ENCODE results near the gene RFX4.

The RFX4 gene

DNA sequence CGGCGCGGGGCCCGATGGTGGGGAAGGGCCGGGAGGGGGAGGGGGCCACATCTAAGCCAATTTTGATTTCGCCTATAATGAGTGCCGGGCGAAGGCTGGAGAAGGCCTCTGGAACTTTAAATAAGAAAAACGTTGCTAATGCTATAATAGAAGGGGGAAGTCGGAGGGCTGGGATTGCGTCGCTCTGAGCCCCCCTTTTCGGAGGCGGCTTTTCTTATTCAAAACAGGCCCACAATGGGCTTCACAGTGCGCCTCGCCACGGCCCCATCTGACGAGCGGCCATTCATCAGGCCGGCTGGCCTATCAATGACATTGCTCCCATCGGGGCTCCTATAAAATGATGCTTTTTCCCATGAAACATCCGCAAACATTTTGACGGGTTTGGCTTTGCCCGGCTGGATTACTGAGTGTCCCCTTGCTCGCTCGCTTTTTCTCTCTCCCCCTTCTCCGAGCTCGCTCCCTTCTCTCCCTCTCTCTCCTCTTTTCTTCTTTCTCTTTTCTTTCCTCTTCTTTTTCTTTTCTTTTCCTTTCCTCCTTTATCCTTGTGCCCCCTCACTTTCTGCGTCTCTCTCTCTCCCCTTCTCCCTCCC lies at the start of gene RFX4:
Gene RFX4 (plus strand): TSS at position 364 of the 590 bp plus-strand sequence. CDS start 317 bp downstream, outside the sequence.
- DNase-seq = peak; percentile 73

DNA sequence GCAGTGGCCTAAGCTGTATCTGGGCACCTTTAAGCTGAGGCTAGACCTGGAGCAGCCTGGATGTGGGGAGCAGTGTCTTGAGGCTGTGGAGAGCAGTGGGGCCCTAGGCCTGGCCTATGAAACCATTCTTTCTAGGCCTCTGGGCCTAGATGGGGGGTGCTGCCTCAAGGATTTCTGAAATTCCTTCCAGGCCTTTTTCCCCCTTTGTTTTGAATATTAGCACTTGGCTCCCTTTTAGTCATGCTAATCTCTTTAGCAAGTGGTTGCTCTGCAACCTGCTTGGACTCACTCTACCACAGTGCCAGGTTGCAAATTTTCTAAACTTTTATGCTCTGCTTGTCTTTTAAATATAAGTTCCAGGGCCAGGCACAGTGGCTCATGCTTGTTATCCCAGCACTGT lies 41.6 kb upstream of the RFX4 start:
- DNase-seq = no peak

DNA sequence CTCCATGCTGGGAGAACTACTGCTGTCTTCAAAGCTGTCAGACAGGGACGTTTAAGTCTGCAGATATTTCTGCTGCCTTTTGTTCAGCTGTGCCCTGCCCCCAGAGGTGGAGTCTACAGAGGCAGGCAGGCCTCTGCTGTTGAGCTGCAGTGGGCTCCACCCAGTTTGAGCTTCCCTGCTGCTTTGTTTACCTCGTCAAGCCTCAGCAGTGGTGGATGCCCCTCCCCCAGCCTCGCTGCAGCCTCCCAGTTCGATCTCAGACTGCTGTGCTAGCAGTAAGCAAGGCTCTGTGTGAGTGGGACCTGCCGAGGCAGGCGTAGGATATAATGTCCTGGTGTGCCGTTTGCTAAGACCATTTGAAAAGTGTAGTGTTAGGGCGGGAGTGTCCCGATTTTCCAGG lies 31.4 kb upstream of the RFX4 start:
- DNase-seq = no peak

DNA sequence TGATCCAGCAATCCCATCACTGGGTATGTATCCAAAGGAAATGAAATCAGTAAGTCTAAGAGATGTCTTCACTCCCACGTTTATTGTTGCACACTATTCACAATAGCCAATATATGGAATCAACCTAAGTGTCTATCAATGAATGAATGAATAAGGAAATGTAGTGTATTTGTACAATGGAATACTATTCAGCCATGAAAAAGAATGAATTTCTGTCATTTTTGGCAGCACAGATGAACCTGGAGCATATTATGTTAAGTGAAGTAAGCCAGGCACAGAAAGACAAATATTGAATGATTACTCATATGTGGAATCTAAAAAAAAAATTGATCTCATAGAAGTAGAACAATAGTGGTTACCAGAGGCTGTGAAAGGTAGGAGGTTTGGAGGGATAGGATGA lies 30.6 kb upstream of the RFX4 start:
- DNase-seq = no peak

DNA sequence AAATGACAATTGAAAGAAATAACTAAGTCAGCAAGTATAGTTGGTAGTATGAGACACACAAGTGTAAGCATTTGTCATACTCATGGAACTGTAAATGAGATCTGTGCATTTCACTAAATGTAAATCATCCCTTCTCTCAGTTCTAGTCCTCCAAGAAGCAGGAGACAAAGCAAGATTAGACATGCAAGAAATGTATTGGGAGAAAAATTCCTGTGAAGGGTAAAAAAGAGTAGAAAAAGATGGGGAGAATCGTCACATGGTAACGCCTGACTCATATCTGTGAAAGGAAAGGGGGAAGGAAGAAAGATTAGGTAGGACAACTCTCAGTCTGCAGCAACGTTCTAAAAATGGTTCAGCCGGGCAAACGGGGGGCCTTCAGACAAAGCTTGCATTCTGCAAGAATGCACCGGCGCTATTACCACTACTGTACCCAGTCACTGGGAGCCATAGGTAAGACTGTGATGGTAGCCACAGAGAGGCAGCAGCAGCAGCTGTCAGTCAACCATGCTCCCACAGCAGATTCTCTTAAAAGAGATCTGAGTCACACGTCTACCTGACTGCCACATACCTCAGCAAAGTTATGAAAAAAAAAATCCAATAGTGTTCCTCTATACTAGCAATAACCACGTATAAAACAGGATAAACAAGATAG lies 18.0 kb upstream of the RFX4 start:
- no peak for DNase-seq

DNA sequence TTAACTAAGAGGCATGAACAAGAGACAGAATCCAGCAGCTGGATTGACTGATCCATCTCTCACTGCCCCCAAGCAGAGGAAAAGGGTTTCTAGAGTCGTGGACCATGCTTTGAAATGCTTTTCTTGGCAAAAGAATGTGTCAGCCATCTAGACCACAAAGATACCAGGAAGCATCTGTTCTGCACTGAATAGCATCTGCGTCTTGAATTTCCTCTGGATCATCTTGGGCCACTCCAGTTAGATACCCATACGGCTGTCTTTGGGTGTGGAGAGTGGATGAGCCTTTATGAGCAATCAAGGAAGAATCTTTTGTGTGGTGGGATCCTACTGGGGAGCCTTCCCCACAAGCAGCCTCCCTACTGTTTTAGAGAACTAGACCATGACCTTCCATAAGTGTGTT lies 16.0 kb upstream of the RFX4 start:
- no peak for DNase-seq

DNA sequence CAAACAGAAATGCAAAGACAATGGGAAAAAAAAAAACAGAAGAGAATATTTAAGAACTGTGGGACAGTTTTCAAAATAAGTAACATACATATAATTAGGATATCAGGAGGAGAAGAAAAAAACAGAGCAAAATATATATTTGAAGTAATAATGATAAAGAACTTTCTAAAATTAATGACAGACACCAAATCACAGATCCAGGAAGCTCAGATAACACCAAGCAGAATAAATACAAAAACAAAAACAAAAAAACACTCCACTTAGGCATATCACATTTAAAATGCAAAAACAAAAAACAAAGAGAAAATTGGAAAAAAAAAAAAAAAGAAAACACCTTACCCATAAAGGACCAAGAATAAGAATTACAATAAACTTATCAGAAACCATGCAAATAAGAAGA lies 9.6 kb upstream of the RFX4 start:
- no peak for DNase-seq

DNA sequence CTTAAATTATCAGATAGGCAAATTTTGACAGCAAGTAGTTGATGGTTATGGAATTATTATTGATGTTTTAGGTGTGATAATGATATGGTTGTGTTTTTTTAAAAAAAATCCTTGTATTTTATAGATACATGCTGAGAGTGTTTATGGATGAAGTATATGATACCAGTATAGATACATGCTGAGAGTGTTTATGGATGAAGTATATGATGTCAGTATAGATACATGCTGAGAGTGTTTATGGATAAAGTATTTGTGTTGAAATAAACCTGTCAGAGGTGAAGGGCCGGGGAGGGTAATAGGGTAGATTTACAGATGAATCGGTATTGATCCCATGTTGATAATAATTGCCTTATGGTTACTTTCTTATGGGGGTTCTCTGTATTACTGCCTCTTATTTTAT lies 6.0 kb upstream of the RFX4 start:
- DNase-seq = no peak

DNA sequence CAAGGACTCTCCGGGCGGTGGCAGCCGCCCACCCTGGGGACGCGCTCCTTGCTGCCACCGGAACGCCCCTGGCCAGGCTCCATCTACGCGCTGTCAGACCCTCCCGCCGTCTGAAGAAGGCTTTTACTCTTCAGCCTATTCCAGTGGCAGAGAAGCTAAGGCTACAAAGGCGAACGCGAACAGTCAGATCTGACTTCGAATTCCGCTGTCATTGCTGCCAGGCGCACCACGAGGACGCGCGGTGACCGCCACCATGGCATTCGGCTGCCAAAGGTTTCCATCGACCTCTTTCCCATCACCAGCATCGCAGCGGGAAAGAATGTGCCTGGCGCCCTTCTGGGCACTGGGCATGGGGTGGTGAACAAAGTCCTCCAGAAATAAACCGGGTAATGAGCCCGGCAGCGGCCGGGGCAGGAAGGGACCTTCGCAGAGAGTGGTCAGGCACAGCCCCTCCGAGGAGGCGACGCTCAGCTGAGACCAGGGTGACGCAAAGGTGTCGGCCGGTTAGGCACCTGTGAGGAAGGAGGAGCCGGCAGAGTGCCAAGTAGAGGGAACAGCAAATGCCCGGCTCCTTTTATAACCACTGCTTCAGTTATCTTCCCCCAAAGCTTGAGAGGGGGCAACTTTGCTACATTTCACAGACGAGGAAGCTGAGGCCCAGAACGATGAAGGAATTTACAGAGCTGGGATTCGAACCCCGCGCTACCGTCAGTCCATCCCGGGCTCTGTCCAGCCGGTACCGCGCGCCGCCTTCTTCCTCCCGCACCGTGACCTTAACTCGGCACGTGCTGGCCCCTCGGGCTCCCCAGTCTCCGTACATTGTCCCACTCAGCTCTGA lies 1.9 kb upstream of the RFX4 start:
- peak; percentile 48 for DNase-seq

DNA sequence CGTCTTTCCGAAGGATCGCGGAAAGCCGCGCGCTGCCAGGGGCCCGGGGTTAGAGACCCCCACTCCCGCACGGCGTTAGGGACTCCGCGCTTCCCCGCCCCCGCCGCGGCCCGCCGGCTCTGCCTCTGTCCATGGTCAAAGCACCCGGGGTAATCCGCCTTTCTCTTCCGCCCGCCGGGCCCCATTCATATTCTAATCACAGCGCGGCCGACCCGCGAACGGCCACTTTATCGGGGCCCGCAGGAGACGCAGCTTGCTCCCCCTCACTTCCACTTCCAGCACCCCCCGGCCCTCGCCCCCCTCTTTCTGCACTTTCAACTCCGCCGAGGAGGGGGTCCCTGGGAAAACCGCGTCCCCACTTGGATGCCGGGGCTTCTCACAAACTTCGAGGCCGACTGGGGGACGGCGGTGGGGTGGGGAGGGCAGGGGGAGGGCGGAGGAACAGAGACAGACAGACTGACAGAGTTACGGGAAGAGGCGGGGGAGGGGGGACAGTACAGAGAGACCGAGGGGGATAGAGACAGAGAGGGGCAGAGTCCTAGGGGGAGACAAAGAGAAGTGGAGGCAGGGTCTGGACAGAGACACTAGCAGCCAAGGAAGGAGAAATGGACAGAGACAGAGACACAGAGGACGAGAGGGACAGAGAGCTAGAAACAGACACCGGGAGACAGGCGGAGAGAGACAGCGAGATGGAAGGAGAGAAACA lies 1.1 kb upstream of the RFX4 start:
- DNase-seq = peak; percentile 43

DNA sequence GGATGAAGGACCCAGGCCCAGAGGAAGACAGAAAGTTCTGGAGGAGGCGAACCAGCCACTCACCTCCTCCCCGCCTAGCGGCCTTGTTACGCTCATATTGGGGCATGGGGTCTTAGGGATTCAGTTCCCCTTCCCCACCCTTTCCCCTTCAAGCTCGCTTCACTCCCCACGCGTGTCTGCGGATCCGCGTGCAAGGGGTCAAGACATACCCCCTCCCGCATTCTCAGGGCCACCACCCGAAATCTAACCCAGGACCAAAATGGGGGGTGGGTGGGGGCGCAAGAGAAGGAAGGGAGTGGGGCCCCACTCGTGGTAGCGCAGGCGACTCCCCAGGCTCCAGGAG lies 584 bp upstream of the RFX4 start:
- DNase-seq = peak; percentile 45

DNA sequence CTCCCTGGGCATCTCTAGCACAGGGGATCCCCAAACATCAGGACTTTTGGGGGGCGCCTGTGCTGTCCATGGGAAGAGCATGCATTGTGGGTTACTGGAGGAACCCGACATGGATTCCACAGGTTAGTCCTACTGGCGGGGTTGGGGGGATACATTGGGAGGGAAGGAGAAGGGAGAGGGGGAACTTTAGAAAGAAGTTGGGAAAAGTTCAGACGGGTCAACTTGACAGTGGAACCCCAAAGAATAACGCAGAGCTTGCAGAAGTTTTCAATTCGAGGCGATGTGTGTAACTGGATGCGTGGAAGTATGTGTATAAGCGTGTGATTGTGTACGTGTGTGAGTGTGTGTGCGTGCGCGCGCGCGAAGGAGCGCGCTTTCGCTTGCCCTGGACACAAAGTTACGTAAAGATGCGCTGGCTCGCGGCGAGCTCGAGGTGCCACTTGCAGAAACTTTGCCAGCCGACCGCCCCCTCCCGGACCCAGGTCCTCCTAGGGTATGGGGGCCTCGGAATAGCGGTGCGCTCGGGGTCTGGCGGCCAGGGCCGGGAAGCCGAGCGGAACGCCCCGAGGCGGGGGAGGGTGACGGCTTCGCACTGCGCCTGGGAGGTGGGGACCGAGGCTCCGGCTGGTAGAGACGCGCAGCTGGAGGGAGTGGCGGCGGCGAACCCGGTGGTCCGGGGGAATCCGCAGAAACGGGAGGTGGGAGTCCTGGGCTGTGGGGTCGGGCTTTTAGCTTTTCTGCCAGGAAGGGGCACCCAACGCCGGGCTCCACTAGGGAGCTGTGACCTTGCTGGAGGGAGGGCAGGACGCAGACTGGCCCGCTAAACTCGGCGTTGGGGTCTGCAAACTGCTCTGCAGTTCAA lies 669 bp downstream of the RFX4 start:
- peak; percentile 78 for DNase-seq

DNA sequence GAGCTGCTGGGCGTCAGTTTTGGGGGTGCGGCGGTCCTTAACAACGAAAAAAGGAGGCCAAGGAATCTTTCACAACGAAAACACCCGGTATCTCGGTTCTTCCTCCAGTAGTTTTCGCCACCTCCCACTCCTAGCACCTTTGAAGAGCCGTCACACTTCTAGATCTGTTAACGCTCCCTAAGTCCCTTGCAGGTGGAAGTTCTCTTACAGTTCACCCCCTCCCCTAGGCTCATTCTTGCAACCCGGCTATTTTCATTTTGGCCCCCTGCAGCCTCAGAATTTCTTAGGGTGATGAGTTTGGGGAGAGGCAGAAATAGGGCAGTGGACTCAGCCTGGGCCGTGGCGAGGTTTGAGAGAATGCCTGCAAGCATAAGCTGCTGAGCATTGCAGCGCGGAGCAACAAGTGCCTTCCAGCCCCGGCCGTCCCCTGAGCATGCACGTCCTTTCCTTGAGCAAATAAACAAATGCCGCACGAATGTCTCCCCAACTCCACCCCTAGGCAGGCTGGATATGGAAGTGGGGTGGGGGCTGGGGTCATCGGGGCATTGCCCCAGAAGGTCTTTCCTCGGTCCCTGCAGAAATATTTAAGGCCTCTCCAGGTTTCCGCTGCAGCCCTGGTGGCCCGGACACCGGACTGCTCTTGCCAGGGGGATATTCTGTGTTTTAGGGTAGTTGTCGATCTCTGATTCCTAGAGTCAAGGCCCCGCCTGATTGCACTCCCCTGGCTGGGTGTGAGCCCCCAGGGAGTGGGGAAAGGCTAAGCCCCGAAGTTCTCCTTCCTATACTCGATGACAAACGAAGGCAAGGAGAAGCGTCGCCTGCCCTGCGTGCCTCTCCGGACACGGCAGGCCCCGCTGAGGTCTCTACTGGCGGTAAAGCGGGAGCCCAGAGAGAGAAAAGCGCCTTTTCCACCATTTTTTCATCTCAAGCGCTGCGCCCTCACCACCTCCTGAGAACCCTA lies 1.6 kb downstream of the RFX4 start:
- peak; percentile 76 for DNase-seq

DNA sequence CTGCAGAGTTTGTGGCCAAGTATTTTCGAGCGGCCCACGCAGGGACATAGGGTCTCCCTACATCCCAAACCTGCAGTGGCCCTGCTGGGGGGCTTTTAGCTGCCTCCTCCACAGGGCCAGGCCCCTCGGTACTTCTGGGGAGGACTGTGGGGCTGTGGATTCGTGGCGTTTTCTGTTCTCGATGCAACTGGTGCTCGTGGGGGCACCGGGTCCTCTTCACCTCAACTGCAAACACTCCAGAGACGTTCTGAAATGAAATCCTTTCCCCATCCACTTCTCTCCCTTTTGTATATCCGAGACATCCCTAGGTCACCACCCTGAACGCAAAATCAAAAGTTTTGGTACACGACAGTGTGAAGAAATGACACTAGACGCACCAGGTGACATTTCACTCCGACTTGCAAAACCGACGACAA lies 2.3 kb downstream of the RFX4 start:
- no peak for DNase-seq

DNA sequence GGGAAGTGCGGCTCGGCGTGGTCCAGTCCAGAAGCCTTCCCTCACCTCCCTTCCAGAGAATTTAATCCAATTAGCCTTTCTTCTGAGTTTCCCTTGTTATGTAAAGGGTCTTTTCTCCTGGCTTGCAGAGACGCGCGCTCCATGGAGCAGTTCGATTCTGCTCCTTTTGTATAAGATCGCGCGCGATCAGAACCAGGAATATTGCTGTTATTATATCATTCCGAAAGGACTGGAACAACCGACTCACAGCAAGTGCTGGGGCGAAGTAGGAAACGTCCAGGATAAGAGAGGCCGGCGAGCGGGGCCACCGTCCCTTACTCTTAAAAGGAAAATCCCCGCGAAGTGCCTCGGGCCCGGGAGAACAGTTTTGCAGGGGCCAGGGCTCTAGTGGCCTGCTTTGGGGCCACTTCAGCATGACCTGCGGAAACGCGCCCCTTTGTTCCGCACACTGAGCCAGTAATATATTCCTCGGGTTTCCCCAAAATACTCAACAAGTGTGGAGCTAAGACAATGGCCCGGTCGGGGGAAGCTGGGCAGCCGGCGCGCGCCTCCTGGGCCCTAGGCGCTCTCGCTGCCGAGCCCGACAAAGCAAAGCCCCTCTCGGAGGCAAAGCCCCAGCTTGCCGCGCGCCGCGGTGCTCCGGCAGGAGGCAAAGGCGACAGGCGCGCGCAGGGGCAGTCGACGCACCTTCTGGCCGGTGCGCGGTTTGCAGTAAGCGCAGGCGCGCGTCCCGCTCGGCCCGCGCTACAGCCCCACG lies 2.9 kb downstream of the RFX4 start:
- peak; percentile 83 for DNase-seq

DNA sequence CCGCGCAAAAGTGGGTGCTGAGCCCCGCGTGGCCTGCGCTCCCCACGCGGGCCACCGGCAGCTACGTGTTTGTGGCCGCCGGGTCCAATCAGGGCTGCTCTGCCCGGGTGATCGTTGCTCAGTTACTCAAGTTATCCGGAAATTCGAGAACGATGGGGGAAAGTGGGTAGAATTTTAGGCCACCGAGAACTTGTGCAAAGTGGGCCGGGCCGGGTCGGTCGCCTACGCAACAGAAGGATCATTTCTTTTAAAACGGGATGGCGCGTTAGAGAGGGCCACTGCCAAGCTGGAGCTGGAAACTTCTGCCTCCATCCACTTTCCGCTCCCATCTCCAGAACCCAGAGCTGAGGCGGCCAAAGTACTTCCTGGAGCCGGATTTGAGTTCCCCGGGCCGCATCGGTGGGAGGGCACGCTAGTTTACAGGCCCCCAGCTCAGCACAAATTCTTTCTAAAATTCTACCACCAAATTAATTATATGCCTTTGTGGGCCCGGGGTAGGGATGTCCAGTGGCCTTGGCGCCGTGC lies 3.5 kb downstream of the RFX4 start:
- no peak for DNase-seq

DNA sequence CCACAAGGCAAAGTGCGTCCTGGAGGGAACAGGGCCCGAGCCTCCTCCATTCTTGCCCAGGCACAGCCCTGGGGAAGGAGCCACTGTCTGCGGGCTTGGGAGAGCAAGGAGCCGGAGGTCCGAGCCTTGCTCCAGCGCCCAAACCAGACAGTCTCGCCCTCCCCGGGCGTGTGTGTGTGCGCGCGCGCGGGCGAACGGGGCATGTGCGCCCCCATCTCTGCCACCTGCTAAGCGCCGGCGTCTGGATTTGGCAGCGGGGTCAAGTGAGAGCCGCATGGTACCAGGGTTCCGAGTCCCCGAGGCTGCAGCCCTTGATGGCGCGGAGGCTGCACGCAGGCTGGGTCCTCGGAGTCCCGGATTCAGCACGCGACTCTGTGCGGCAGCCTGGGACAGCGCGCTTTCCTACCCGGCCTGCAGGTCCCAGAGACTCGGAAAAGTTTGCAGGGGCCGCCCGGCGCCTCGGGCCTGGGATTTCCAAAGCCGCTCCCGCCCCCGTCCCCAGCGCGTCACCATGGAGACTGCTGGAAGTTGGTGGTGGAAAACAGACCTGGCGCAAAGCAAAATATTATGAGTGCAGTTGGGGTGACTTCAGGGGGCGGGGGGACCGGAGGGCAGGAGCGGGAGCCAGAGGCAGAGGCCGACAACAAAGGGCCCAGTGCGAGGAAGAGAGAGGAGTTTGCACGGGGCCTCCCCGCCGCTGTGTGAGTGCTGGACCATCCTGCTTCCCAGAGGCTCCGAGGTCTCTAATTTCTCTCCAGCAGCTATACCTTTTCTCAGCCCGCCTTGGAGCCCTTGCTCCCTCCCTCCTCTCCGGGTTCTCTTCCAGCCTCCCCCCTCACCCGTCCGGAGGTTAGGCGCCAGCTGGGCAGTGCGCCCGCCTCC lies 4.2 kb downstream of the RFX4 start:
- DNase-seq = peak; percentile 76

DNA sequence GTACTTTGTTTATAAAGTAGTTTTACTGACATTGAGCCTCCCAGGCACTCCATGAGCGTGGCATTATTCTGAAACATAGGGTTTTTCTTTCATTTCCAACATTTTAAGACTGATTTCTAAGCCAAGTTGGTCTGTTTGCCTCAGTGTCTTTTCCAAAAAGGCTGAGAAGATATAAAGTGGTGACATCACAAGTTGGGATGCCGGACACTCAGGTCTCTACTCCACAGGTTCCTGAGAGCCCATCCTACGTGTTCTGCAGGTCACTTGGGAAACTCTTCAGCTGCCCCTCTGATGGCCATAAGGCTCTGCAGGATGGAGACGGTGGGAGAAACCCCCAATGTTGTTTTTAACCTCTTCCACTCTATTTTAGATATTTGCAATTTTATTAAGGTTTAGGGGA lies 6.0 kb downstream of the RFX4 start:
- DNase-seq = no peak

DNA sequence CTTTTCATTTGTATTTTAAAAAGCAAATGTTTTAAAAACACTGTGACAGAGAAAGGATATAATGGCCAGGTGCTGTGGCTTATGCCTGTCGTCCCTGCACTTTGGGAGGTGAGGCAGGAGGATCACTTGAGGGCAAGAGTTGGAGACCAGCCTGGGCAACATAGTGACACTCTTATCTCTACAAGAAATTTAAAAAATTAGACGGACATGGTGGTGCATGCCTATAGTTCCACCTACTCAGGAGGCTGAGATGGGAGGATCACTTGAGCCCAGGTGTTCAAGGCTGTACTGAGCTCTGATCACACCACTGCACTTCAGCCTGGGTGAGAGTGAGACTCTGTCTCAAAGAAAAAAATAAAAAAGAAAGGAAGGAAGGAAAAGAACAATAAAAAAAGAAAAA lies 7.8 kb downstream of the RFX4 start:
- no peak for DNase-seq

All from retina (tissue), 1 donor.